Stimulated activated CD4-positive, alpha-beta T cell treated with anti-CD3 and anti-CD28 coated beads, Interleukin-12 subunit alpha, Interleukin-12 subunit beta, amount 100 ng/mL, for 4 hours (primary cell): ENCODE measurements around the gene PRSS21.

Experiments used
- DNase-seq: peaks from one replicate; pipeline ENCODE4 v3.0.0-alpha.2; 2020

Gene PRSS21, protein sequence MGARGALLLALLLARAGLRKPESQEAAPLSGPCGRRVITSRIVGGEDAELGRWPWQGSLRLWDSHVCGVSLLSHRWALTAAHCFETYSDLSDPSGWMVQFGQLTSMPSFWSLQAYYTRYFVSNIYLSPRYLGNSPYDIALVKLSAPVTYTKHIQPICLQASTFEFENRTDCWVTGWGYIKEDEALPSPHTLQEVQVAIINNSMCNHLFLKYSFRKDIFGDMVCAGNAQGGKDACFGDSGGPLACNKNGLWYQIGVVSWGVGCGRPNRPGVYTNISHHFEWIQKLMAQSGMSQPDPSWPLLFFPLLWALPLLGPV

DNA sequence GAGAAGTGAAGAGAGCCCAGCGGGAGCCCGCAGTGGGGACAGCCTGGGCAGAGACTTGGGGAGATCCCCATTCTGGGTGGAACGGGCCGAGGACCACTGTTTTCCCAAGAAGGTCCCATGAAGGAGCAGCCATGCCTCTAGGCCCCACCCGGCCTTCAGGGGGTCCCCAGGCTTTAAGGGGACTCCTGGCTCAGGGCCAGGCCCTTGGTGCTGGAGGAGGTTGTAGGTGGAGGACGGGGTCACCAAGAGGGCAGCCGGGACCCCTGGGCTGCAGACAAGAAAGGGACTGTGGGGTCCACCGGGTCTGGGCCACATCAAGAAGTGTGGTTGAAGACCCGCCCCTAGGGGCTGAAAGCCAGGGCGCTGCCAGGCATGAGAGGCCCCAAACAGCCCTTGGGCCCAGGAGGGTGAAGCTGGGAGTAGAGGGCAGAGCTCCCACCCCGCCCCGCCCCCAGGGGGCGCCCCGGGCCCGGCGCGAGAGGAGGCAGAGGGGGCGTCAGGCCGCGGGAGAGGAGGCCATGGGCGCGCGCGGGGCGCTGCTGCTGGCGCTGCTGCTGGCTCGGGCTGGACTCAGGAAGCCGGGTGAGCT lies at the start of gene PRSS21:
Gene PRSS21 (plus strand): TSS at position 487 of the 589 bp plus-strand sequence. CDS start 32 bp downstream, at position 519.
- peak; percentile 20 for DNase-seq

DNA sequence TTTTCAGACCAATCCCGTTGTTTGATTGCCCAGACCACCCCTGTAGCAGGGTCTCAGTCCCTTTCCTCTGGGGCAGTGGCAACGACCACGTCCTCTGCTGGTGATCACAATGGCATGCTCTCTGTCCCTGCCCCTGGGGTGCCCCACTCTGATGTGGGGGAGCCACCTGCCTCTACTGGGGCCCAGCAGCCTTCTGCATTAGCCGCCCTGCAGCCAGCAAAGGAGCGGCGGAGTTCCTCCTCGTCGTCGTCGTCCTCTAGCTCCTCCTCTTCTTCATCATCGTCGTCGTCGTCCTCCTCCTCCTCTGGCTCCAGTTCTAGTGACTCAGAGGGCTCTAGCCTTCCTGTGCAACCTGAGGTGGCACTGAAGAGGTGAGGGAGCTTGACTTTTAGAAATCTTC lies 49.1 kb upstream of the PRSS21 start:
- no peak for DNase-seq

DNA sequence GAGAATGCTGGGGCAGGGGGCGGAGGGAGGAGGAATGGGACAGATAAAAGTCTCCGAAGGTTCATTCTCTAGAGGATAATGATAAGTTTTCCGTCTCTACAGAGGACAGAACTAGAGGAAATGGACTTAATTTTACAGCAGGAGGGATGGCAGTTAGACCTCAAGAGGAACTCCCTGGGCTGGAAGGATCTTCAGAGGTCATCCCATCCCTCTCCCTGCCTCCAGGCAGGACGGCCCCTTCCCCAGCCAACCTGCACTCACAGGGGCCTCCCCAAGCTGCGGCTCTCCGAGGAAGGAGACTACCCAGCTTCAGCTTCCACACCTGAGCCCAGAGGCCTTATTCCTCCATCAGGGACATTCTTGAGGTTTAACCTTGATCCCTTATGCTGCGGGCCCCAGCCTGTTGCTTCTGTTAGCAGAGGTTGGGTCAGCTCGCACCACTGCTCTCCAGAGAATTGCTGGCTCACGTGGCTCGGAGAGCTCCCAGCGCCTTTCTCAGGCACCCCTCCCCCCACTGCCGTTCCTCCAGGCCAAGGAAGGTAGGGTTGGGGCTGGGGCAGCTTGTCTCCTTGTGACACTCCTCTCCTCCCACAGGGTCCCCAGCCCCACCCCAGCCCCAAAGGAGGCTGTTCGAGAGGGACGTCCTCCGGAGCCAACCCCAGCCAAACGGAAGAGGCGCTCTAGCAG lies 48.5 kb upstream of the PRSS21 start:
- DNase-seq: no peak

DNA sequence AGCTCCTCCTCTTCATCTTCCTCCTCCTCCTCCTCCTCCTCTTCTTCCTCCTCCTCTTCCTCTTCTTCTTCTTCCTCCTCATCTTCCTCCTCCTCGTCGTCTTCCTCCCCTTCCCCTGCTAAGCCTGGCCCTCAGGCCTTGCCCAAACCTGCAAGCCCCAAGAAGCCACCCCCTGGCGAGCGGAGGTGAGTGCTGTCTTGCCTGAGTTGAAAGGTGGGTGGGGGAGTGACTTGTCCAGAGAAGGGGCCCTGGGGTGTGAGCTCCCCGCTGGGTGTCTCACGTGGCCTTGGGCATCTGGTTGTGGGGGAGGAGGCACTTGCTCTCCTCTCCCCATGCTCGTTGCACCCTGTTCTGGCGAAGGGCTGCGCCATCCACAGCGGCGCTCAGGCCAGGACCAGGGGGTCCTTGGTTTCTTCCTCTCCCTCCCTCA lies 47.9 kb upstream of the PRSS21 start:
- DNase-seq: no peak

DNA sequence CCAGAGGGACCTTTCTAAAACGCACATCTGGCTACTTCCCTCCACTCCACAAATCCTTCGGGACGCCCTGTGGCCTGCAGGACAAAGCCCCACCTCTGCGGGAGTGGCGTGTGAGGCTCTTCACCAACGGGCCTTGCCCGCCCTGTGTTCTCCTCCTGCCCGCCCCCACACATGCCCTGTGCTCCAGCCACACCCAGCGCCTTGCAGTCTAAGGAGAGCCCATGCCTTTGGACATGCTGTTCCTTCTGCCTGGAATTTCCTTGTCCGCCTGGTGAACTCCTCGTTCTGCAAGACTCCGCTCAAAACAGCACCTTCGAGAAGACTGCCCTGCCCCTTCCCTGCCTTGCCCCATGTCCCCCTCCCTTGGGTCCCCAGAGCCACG lies 47.4 kb upstream of the PRSS21 start:
- DNase-seq: no peak

DNA sequence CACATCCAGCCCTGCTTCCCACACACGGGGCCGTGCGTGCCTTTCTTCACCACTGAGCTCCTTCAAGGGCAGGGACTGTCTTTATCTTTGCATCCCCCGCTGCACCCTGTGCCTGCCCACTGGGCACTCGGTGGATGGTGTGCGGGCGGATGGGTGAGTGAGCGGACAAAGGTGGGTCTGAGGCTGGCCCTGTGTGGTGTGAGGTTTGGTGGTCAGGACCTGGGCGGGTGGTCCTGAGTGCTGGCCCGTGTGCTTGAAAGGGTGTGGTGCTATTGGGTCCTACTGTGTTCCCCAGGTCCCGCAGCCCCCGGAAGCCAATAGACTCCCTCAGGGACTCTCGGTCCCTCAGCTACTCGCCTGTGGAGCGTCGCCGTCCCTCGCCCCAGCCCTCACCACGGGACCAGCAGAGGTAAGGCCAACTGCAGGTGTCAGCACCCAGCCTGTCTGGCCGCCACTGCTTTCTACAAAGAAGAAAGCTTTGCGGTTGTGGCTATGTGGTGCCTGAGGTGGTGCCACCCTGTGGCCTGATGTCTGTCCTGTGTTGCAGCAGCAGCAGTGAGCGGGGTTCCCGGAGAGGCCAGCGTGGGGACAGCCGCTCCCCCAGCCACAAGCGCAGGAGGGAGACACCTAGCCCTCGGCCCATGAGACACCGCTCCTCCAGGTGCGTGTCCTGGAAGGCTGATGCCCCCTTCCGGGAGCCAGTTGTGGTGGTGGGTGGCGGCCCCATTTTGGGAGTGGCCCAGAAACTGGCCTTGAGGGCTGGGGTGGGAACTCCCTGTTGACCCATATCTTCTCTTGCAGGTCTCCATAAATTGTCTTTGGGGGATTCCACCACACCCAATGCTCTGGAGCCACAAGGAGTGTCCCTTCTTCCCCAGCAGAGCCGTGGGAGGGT lies 46.7 kb upstream of the PRSS21 start:
- DNase-seq: no peak

DNA sequence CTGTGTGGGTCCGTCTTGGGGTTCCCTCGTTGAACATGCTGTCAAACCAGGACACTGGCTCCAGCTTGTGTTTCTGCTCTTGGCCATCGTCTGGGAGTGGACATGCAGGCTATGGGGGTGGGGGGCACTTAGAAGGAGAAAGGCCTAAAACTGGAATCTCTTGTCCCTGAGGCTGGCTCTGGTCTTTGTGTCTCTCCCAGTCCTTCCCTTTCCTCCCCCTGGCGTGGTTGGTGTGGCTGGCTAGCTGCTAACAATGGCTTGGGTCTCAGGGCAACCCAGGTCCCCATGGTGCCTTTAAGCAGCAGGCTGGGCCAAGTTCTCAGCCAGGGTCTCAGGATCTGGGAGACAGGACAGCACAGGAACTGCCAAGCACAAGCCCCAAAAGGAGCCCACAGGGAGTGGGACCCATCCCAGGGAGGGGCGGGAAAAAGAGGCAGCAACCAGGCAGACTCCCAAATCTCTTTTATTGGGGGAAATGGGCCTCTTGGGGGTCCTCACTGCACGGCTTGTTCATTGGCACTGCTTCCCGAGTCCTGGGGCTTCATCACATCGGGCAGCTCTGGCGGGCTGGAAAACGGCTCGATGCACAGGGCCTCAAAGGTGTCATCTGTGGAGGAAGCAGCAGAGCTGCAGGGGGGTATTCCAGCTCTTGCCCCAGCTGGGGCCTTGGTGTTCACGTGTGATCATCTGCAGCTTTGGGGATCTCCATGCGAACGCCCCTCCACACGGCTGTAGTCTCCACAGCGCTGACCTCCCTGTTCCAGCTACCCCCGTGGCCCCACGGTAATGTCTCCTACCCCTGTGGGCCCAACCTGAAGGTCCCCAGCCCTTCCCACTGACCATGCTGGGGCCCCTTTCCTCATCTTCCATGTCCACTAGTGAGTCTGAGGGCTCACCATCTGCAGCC lies 45.3 kb upstream of the PRSS21 start:
- no peak for DNase-seq

DNA sequence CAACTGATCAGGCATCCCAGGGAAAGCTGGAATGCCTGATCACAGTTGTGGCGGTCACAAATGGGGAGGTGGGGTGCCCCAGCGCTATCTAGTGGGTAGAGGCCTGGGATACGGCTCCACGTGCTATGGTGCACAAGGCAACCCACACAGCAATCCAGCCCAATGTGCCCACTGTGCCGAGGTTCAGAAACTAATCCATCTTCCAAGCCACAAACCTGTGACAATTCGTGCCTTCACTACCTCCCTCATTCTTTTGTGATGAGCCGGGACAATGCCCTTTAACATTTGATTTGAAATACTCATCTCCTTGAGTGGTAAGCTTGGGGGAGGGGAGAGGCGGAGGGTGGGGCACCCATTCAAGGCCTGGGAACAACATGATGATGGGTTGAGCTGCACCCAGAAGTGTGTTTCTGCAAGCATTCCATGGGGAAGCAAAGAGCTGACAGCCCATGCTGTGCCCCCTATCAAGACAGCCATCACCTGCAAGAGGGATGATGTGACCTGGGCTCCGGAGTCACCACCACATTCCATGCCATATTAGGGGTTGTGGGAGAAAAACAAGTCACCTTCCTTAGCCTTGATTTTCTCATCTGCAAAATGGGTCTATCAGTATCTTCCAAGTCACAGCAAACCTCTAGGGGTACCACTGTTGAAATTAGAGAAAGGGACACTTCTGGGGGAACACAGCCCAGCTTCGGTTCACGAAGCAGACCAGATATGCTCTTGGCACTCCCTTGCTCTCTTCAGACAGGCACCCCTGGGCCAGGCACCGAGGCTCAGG lies 43.7 kb upstream of the PRSS21 start:
- no peak for DNase-seq

DNA sequence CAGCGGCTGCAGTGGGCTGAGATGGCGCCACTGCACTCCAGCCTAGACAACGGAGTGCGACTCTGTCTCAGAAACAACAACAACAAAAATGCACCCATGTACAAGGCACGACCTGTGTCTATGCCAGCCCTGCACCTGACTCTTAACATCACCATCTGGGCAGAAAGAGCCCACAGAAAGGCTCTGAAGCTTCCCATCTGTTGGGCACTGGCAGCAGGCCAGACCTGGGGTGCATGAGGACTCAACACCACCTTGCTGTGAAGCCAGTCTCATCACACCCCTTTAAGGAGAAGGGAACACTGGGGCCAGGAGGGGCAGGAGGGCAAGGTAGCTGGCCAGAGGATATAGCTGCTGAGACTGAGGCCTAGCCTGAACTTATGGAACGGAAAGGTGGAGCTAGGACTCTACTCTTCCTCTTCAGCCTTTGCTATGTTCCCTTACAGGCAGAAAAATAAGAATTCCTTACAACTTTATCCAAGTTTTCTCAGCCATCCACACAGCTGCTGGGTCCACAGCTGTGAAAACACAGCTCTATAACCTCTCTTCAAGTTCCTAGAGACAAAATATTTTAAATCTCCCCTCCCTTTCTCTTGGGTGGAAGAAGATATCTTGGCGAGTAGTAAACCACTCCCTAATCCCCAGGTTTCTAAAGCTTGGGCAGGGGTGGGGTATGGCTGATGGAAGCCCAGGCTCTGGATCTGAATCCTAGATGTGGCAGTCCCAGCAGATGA lies 42.7 kb upstream of the PRSS21 start:
- no peak for DNase-seq

DNA sequence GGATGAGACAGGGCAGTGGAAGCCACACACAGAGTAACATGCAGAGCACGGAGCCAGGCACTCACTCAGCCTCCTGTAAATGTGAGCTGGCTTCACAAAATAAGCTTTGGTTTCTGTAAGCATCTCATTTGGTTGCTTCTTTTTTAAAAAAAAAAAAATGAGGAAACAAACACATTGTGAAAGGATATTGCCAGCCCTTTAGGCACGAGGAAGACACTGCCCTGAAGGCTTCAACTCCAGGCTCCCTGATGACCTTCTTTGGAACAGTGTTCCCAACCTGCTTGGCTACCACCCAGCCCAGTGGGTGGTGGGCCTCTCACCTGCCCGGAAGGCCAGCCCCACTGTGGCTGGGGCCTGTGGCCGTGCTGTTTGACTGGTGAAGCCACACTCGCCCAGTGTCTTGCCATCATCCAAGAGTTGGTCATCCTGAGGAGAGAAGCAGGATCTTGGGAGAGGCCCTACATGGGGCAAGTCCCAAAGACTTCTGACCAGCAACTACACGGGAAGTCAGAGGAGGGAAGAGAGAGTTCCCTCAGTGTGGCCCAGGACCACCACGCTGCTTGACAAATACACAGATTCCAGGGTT lies 41.8 kb upstream of the PRSS21 start:
- DNase-seq: no peak

DNA sequence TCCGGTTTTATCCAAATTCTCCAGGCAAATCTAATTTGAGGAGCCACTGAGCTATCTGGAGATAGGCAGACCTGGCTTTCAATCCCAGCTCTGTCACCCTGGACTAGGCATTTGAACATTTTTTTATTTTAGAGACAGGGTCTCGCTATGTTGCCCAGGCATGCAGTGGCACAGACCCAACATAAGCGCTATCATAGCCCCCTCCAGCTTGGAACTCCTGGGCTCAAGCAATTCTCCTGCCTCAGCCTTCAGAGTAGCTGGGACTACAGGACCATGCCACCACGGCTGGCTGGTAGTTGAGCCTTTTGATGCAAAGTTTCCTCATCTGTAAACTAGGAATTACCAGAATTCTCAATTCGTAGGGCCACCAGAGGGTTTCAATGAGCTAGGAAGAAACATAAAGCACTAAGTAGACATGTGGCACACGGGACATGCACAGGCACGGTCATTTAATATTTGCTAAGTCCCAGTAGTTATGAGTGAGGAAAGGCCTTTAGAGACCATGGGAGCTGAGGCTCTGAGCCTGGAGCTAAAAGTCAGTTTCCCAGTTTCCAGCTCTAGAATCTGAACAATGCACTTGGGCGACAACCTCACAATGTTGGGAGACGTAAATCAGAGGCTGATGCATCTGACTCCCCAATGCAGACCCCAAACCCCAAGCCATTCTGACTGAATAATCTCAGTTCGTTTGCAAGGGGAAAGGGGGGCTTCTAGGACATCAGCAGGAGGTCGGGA lies 41.1 kb upstream of the PRSS21 start:
- DNase-seq: no peak

DNA sequence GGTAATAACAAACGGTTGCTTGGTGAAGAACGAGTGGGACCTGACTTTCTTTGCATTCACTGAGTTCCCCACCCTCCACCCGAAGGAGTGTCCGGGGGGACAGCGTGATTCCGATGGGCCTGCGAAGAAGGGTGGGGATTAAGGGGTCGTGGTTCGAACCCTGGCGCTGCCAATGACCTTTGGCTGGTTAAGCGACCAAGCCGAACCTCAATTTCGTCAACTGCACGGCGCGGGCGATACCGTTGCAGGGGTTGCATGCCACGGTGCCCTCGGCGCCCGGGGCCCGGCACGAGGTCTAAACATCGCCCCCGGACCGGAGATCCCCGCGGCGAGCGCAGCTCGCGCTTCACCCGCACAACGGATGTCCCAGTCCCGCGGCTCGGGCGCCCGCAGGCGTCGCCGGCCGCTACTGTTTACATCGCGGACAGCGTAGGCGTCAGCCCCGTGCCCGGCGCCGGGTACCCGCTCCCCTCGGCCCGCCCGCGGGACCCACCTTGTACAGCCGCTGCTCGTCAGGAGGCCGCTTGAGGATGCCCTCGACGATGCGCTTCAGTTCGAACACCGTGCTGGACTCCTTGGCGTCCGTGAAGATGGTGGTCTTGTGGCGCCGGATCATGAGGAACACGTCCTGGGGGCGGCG lies 40.4 kb upstream of the PRSS21 start:
- DNase-seq: peak; percentile 41

DNA sequence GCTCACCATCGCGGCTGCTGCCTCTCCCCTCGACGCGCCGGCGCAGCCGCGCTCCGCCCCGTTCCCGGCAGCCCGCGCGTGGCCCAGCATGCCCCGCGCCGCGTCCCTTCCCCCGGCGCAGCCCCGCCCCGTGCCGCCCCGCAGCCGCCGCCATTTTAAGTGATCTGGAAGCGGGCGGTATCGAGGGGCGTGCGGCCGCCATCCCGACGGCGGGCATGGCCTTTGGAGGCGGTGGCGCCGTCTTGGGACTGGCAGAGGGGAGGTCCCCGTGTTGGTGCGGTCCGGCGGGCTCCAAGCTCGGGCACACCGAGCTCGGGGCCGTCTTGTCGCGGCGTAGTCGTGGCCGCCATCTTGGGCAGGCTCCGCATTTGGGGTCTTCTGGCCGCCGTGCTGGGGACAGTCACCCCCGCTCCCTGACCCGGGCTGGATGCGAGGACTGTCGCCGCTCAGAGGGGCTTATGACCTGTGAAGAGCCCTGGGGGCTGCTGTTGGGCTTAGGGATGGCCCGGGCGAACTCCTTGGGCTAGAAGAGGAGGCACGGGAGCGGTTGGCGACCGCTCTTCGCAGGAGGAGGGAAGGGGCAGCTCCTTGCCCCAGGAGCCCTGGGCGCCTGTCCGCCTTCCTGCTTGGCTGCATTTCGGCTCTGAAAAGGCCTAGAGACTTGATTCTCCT lies 39.7 kb upstream of the PRSS21 start, which contains the start of gene ELOB:
Gene ELOB (minus strand): TSS at position 50 of the 672 bp plus-strand sequence. CDS start 41 bp downstream, at position 9.
- DNase-seq: peak; percentile 90

DNA sequence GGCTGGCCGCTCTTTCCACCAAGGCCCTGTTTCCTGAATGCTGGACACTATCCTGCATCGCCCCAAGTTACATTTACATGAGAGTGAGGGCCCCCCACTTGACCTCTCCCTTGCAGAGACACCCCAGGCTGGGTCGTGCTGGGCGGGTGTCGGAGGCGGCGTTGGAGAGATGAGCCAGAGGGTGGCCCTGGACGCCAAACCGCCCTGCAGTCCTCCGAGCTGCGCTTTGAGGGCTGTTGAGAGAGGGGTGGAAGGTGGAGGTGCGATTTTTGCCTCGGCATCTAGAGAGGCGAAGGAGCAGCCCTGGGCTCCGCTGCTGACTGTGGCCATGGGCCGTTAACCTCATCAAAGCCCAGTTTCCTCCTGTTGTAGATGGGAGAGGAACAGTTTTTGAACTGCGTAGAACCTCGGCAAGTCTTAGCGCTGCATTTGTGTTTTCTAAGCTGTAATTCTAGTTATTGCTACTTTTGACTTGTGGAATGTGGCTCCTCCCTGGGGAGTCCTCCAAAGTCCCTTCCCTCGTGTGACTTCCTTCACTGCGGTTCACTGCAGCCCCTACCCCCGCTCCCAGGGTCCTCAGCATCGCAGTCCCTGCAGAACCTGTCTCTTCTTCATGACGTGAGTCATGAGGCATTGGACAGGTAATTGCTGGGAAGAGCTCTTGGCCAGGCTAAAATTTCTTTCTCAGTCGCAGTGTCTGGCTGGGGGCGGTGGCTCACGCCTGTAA lies 39.0 kb upstream of the PRSS21 start:
- DNase-seq: peak; percentile 26

DNA sequence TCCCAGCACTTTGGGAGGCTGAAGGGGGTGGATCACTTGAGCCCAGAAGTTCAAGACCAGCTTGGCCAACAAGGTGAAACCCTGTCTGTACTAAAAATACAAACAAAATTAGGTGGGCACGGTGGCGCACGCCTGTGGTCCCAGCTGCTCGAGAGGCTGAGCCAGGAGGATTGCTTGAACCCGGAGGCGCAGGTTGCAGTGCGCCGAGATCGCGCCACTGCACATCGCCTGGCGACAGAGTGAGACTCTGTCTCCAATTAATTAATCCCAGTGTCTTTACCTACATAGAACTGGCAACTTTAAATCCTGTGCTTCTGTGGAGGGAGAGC lies 38.4 kb upstream of the PRSS21 start:
- no peak for DNase-seq

DNA sequence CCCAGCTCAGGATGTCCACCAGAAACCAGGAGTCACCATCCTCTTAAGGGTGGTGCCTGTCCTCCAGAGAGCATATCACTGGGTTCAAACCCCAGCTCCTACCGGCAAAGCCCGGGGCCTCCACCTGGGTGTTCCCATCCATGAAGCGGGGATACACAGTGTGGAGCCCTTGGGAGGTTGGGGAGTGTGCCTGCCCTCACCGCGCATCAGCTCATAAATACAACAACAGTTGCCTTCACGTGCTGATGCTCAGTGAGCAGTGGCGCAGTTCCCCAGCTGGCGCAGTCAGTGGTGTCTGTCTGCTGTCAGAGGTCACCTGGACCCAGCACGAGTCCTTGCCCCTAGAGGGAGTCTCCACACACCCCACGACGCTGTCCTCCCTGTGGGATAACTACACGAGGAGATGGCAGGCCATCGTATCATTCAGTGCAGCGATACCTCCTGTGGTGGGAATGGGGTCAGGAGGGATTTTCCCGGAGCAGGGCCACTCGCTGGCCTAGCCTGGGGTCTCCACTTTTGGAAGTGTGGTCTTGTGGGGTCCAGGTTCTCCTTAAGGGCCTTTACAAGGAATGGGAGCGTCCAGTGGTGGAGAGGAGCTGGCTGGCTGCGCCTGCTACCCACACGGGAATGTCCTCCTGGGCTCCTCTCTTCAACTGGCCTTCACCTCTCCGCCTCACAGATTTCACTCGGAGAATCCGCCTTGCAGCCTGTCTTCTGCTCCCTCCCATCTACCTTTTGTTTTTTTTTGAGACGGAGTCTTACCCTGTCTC lies 37.7 kb upstream of the PRSS21 start:
- DNase-seq: no peak
